Naive thymus-derived CD8-positive, alpha-beta T cell (primary cell): ENCODE data around the gene C10orf143. TPM values are rescaled to one million over a fixed set of nuclear protein-coding genes. Genes with fewer than 3 reads are reported as not detected.

Source experiments
- ATAC-seq, 2 donors: fragments of 150-1000 bp; cut with Tn5 transposase in 1 of 2; sonication (Bioruptor Pico), chemical (Tn5 transposase) in 1 of 2; 1 replicate in 1 of 2; 2 replicates in 1 of 2; pipeline ENCODE4 v1.10.0; 2021; ENCODE audit warnings: mild to moderate bottlenecking in 2 of 2, moderate library complexity in 2 of 2
- POLR2A ChIA-PET: fragments of 350-600 bp; sonication (Branson Sonifier 250); formaldehyde crosslinking; loops from one replicate; lab custom pipeline; 2021; ENCODE audit warnings: antibody characterized with exemption; lab: Charles Lee
- DNase-seq, 10 donors: peaks; one replicate each; pipeline versions ENCODE4 v3.0.0 to v3.0.0-alpha.2; 2020 to 2022
- H3K27ac Mint-ChIP-seq, 10 donors: one replicate each; pipeline ENCODE4 v1.8.0; 2020 to 2022; ENCODE audit warnings: mild to moderate bottlenecking in 10 of 10, mixed read lengths in 10 of 10, moderate library complexity in 4 of 10, inconsistent platforms in 1 of 10
- H3K27me3 Mint-ChIP-seq, 5 donors: one replicate each; pipeline ENCODE4 v1.8.0; 2021 to 2022; ENCODE audit warnings: mixed read lengths in 5 of 5
- H3K36me3 Mint-ChIP-seq, 3 donors: one replicate each; pipeline ENCODE4 v1.8.0; 2020 to 2022; ENCODE audit warnings: mixed read lengths in 3 of 3, mild to moderate bottlenecking in 2 of 3, inconsistent platforms in 1 of 3
- H3K4me1 Mint-ChIP-seq, 4 donors: one replicate each; pipeline ENCODE4 v1.8.0; 2021 to 2022; ENCODE audit warnings: mixed read lengths in 4 of 4
- H3K4me3 Mint-ChIP-seq, 10 donors: one replicate each; pipeline ENCODE4 v1.8.0; 2020 to 2022; ENCODE audit warnings: mild to moderate bottlenecking in 10 of 10, mixed read lengths in 10 of 10, moderate library complexity in 6 of 10, inconsistent platforms in 1 of 10
- H3K9me3 Mint-ChIP-seq, 9 donors: one replicate each; pipeline ENCODE4 v1.8.0; 2020 to 2022; ENCODE audit warnings: mixed read lengths in 9 of 9, mild to moderate bottlenecking in 3 of 9, inconsistent platforms in 1 of 9, moderate library complexity in 1 of 9
- polyA plus RNA-seq, 3 donors: library from polyadenylated mRNA; unstranded; fragments of 300-500 nt; fragmentation: Illumina TruSeq; gene quantifications; one replicate each; pipeline ENCODE4 v1.2.3, GENCODE V29; 2021
- total RNA-seq, 8 experiments: library from RNA in 2 of 8; stranded (reverse) in 2 of 8; gene quantifications; one replicate each; pipeline ENCODE4 v1.2.3 and lab custom pipeline; 2021 to 2026

The C10orf143 gene
- total and polyA plus RNA-seq, 5 experiments from 2014 or later: 17.5 to 48.1 (median 28.6) TPM

DNA sequence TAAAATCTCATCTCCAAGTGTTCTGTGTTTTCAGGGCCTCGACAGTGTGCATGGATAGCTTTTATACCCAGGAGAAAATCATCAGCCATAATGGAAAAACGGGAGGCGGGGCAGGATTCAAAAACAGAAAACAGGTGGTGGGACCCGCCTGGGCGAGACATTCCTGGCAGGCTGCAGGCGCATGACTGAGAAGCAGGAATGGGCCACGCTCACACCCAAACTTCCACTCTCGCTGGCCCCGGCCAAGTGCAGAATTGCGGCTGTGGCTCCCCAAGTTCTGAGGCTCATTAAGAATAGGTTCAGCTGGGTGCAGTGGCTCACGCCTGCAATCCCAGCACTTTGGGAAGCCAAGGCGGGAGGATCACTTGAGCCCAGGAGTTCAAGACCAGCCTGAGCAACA, 60.6 kb downstream of the C10orf143 start:
- H3K27me3 Mint-ChIP-seq: peaks cover 0 to 4% (median 0%) of the 10 kb centered on the region in 5 donors
- POLR2A ChIA-PET: no interaction called here
- H3K36me3 Mint-ChIP-seq: peaks cover 0 to 4% (median 0%) of the 10 kb centered on the region in 3 donors
- no peak overlapping the region for H3K4me3 Mint-ChIP-seq
- no peaks in the 10 kb centered on the region for H3K4me1 Mint-ChIP-seq
- no peak for DNase-seq
- H3K9me3 Mint-ChIP-seq: peaks cover 0 to 9% (median 3%) of the 10 kb centered on the region in 9 donors
- ATAC-seq: no peak
- no peak overlapping the region for H3K27ac Mint-ChIP-seq

DNA sequence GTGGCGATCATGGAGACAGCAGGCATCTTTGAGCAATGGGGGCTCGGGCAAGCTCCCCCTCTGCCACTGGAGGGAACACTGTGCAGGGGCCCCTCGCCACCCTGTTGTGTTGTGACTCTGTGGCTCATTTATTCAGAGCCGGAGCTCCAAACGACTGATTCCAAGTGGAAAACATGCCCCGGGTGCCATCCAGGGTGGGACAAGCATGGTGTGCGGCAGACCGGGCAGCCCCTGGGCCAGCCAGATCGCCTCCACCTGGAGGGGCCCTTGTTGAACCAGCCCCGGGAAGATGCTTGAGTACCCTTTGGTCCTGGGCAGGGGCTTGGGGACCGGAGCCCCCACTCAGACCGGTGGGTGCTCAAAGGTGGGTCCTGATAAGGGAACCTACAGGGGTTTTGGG, 61.4 kb downstream of the C10orf143 start:
- no peak for ATAC-seq
- peaks cover 0 to 4% (median 0%) of the 10 kb centered on the region in 9 donors for H3K9me3 Mint-ChIP-seq
- peaks cover 0 to 1% (median 0%) of the 10 kb centered on the region in 3 donors for H3K36me3 Mint-ChIP-seq
- no peak for DNase-seq
- H3K4me1 Mint-ChIP-seq: no peaks in the 10 kb centered on the region
- POLR2A ChIA-PET: no interaction called here
- H3K27me3 Mint-ChIP-seq: peaks cover 0 to 9% (median under 1%) of the 10 kb centered on the region in 5 donors
- H3K27ac Mint-ChIP-seq: no peak overlapping the region
- H3K4me3 Mint-ChIP-seq: no peak overlapping the region

DNA sequence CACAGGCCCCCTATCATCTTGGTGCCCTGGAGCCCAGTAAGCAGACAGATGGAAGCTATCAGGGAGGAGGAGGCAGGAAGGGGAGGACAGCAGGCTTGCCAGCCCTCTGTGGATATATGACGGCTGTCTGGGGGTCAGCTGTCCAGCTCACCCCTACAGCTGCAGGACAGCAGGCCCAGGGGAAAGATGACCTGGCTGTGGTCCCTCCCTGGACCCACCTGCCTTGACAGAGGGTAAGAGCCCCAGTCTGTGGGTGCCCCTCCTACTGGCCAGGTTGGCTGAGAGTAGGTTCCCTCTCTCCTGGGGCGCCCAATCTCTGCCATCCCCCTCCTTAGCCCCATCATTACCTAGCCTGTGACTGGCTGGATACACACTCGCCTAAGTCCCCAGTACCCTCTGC, 62.5 kb downstream of the C10orf143 start:
- ATAC-seq (no peak), DNase-seq (no peak)
- Mint-ChIP-seq H3K9me3 (no peaks in the 10 kb centered on the region), H3K27ac (no peak overlapping the region), H3K4me3 (no peak overlapping the region), H3K4me1 (peaks cover 0 to 2% (median 0%) of the 10 kb centered on the region in 4 donors), H3K36me3 (peaks cover 0 to 2% (median under 1%) of the 10 kb centered on the region in 3 donors), H3K27me3 (peaks cover 2 to 20% (median 10%) of the 10 kb centered on the region in 5 donors)
- POLR2A ChIA-PET: no interaction called here

DNA sequence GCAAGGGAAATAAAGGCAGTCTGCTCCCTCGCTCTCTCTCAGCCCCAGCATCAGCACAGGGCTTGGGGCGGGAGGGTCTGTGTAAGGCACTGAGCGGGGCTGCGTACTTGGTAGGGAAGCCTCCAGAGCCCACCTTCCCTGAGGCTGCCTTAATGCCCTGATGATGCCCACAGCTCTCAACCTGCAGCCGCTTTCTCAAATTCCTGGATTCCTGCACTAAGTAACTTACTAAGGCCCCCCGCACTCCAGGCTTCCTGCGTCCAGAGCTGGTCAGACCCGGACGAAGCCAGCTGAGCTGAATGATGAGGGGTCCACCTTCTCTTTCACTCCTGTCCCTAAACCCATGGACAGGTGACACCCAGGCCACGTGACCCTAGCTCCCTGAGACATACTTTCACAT, 63.3 kb downstream of the C10orf143 start:
- peaks cover 0 to 2% (median 0%) of the 10 kb centered on the region in 3 donors for H3K36me3 Mint-ChIP-seq
- H3K9me3 Mint-ChIP-seq: no peaks in the 10 kb centered on the region
- POLR2A ChIA-PET: no interaction called here
- ATAC-seq (no peak), DNase-seq (no peak)
- no peak overlapping the region for H3K4me3 Mint-ChIP-seq
- no peak overlapping the region for H3K27ac Mint-ChIP-seq
- peaks cover 2 to 24% (median 10%) of the 10 kb centered on the region in 5 donors for H3K27me3 Mint-ChIP-seq
- peaks cover 0 to 2% (median 0%) of the 10 kb centered on the region in 4 donors for H3K4me1 Mint-ChIP-seq

DNA sequence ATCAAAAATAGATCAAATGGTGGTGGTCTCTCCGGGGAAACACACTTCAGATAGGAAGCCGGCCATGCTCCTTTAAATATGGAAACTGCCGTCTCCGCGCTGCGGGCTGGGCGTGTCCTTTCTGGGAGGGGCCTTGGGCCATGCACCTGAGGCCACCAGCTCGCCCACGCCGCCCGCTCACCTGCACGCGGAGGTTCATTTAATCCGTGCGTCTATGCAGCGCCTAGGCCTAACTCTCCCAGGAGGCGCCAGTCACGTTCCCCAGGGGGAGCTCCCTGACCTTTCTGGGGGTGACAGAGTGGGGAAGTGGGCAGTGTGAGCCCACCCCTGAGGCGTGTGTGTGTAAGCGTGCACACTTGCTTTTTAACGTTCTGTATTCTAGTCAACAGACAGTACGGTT, 64.0 kb downstream of the C10orf143 start:
- Mint-ChIP-seq H3K9me3 (no peaks in the 10 kb centered on the region), H3K27me3 (peaks cover 5 to 26% (median 10%) of the 10 kb centered on the region in 5 donors), H3K36me3 (peaks cover 0 to 2% (median 0%) of the 10 kb centered on the region in 3 donors), H3K4me3 (no peak overlapping the region), H3K4me1 (peaks cover 0 to 2% (median 0%) of the 10 kb centered on the region in 4 donors), H3K27ac (no peak overlapping the region)
- POLR2A ChIA-PET: no interaction called here
- no peak for DNase-seq
- ATAC-seq: no peak

DNA sequence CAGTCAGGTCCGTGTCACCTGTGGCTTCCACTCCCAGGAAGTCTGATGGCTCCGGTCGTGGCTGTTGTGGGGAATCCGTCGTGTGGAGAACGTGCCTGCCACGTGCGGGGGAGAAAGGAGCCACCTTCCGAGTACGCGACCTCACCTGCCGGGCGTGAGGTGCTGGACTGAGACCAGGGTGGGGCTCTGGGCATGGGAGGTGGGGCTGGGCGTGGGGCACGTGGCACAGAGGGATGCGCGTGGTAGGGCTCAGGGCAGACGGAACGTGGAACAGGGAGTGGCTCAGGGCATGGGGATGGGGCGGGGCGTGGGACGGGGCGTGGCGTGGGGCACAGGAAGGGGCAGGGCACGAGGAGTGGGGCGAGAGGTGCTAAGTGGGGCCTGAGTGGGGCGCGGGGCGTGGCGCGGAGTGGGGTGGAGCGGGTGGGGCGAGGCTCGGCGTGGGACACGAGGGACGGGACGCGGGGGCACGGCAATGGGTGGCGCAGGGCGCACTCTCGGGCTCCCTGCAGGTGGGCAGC, 64.8 kb downstream of the C10orf143 start:
- POLR2A ChIA-PET: no interaction called here
- Mint-ChIP-seq H3K9me3 (no peaks in the 10 kb centered on the region), H3K4me3 (no peak overlapping the region), H3K27ac (no peak overlapping the region), H3K27me3 (peaks cover 5 to 26% (median 10%) of the 10 kb centered on the region in 5 donors), H3K4me1 (peaks cover 0 to 2% (median 0%) of the 10 kb centered on the region in 4 donors), H3K36me3 (peaks cover 0 to 2% (median 0%) of the 10 kb centered on the region in 3 donors)
- ATAC-seq: no peak
- DNase-seq: no peak

DNA sequence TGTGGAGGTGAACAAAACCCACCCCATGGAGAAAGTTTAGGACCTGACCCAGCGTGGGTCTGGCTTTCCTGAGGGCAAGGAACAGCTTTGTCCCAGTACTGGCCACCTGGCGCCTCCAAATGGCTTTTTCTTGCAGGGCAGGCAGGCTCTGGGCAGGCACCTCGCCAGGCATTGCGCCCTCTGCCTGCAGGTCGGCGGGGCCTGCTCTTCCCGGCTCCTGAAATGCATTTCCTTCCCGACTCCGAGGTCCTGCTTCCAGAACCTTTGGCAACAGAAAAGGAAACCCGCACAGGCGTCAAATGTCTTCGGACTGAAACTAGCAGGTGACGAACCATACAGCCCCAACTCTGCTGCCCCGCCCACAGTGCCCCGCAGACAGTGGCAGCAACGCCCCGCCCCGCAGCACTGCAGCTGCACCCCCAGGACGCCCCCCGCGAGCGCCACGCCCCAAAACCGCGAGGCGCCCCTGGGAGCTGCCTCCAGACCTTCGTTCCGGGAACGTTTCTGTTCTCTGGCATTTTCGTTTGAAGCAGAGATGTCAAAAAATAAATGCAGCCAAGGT, 65.5 kb downstream of the C10orf143 start:
- Mint-ChIP-seq H3K27ac (no peak overlapping the region), H3K4me3 (peak overlapping the region in 1 of 10 donors; percentile 8), H3K27me3 (peaks cover 5 to 26% (median 10%) of the 10 kb centered on the region in 5 donors), H3K36me3 (peaks cover 0 to 2% (median 0%) of the 10 kb centered on the region in 3 donors), H3K4me1 (peaks cover 0 to 2% (median 0%) of the 10 kb centered on the region in 4 donors), H3K9me3 (no peaks in the 10 kb centered on the region)
- ATAC-seq (no peak), DNase-seq (no peak)
- POLR2A ChIA-PET: no interaction called here

DNA sequence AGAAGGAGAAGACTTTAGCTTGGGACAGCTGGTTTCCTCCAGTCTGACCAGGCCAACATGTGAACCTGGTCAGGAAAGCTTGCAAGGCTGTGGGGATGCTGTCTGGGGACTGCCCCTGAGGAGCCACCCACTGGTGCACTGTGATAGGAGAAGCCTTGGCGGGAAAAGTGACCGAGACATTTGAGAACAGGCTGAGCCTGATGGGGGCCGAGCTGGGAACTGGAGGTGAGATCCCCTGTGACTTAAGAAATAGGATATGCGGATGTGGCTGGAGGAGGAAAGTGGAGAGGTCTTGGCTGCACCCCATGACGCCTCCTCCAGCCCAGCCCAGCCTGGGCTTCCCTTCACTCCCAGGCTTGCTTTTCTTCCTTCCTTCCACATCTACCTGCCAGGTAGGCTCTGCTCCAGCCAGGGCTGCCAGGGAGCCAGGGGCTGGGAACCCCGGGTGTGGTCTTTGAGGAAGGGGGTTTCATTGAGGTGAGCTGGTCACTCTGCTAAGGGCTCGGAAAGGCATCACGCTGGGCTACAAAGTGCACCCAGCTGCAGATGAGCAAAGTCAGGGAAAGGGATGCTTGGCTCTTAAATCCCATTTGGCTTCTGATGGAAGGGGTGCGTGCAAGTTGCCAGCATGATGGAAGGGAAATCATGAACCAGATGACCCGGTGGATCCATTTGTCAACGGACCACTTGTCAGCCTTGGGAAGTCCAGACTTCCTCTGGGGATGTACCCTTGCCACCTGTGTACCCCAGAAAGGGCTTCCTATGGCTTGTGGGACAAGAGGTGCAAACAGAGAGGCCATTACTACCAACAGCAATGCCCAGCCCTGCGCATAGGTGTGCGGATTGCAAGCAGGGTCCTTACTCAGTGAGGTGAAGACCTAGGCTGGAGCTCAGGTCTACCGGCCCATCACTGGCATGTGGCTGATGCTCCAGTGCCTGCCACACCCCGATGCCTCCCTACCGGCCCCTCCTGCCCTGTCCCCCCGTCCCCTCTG, 66.3 kb downstream of the C10orf143 start:
- H3K27me3 Mint-ChIP-seq: peaks cover 5 to 28% (median 10%) of the 10 kb centered on the region in 5 donors
- H3K4me1 Mint-ChIP-seq: peaks cover 0 to 2% (median 0%) of the 10 kb centered on the region in 4 donors
- DNase-seq (peak in 1 of 10 donors; percentile 62), ATAC-seq (no peak)
- POLR2A ChIA-PET: no interaction called here
- H3K9me3 Mint-ChIP-seq: no peaks in the 10 kb centered on the region
- peak overlapping the region in 1 of 10 donors; percentile 13 for H3K27ac Mint-ChIP-seq
- peaks cover 0 to 2% (median 0%) of the 10 kb centered on the region in 3 donors for H3K36me3 Mint-ChIP-seq
- H3K4me3 Mint-ChIP-seq: no peak overlapping the region

DNA sequence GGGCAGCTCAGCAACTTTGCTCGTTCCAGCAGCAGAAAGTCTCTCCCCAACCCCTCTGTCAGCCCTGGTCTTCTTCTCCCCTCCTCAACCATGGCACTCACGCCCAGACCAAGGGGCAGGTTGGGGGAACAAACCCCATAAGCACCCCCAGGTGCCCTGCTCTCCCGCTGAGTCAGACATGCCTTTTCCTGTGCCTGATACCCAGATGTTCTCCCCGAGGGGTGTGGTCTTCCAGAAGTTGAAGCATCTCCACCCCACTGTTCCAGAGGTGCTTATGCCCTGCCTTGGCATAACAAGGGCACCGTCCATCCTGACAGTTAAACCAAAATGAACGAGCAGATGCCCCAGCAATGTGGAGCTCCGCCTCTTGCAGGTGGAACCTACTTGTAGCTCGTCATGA, 67.1 kb downstream of the C10orf143 start:
- H3K4me1 Mint-ChIP-seq: peaks cover 0 to 2% (median 0%) of the 10 kb centered on the region in 4 donors
- peak in 1 of 10 donors; percentile 2 for DNase-seq
- H3K27ac Mint-ChIP-seq: peak overlapping the region in 3 of 10 donors; percentile 2 to 86 (median 13)
- H3K9me3 Mint-ChIP-seq: no peaks in the 10 kb centered on the region
- no peak for ATAC-seq
- POLR2A ChIA-PET: no interaction called here
- H3K27me3 Mint-ChIP-seq: peaks cover 5 to 28% (median 10%) of the 10 kb centered on the region in 5 donors
- H3K36me3 Mint-ChIP-seq: peaks cover 0 to 2% (median 0%) of the 10 kb centered on the region in 3 donors
- no peak overlapping the region for H3K4me3 Mint-ChIP-seq

DNA sequence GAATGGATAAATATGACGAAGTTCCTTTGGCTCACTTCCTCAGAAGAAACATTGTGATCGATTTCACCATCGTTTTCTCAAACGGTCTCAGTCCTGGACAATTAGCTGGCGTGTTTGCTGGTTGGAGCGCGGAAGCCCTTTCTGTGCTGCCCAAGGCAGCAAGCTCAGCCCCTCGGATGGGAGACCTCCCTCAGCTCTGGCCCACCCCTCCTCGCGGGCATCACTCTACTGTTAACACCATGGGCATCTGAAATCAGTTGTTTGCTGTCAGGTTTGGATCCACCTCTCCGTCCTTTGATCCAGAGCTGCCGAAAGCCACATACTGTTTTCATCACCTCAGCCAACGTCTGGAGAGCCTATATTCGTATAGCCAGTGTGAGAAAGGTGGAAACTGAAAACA, 68.2 kb downstream of the C10orf143 start:
- DNase-seq (no peak), ATAC-seq (no peak)
- POLR2A ChIA-PET: no interaction called here
- Mint-ChIP-seq H3K27ac (no peak overlapping the region), H3K4me3 (no peak overlapping the region), H3K4me1 (peaks cover 0 to 2% (median 0%) of the 10 kb centered on the region in 4 donors), H3K27me3 (peaks cover 5 to 28% (median 10%) of the 10 kb centered on the region in 5 donors), H3K9me3 (no peaks in the 10 kb centered on the region), H3K36me3 (peaks cover 0 to 2% (median 0%) of the 10 kb centered on the region in 3 donors)

DNA sequence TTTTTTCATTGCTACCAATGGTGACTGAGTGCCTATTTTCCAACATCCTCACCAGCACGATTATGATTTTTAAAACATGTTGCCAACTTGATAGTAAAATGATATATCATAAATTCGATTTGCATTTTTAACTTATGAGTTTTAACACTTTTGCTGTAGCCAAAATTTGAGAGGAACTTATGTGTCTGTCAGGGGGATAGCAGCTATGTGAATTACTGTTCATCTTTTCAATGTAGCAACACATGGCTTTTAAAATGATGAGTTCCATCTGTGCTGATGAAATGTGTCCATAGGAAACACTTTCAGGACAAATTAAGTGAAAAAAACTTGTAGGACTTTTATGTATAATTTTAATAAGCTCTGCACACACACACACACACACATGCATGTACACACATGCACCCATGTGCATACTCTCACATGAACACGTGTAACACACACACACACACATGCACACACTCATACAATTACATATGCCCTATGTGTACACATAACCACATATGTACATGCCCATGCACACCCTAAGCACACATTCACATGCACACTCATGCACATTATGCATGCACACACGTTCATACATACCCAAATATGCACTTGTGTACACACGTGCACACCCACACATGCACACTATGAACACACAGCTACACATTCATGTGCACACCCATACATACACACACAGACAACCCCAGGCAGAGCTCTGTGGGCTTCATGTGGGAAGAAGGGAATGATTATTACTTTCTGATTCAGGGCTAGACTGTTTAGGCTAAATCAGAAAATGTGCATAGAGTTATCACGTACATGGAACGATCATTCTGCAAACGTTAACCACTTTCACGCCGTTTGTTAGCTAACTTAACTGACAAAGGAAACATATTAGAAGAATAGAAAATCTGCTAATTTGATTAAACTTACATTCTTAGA, 68.9 kb downstream of the C10orf143 start:
- Mint-ChIP-seq H3K9me3 (no peaks in the 10 kb centered on the region), H3K27me3 (peaks cover 5 to 34% (median 10%) of the 10 kb centered on the region in 5 donors), H3K4me1 (peaks cover 0 to 2% (median 0%) of the 10 kb centered on the region in 4 donors), H3K4me3 (no peak overlapping the region), H3K27ac (no peak overlapping the region), H3K36me3 (peaks cover 0 to 2% (median 0%) of the 10 kb centered on the region in 3 donors)
- DNase-seq (no peak), ATAC-seq (no peak)
- POLR2A ChIA-PET: no interaction called here
